NCI-H1930 (cell line): ENCODE data around the gene DENND2C.

ENCODE experiments used
- DNase-seq, 2 experiments: peaks; one replicate each; lab custom pipeline; 2025; lab: John Stamatoyannopoulos, UW

Gene DENND2C

GRCh38 chr1:114547076-114547475, 122.8 kb downstream of the DENND2C start:
- no peak for DNase-seq

- no peak for DNase-seq
Measured at GRCh38 chr1:114545796-114546195, 124.1 kb downstream of the DENND2C start.

GRCh38 chr1:114545315-114545714, 124.5 kb downstream of the DENND2C start:
- no peak for DNase-seq

- no peak for DNase-seq
Measured at GRCh38 chr1:114540821-114541220, 129.0 kb downstream of the DENND2C start.

GRCh38 chr1:114540272-114540671, 129.6 kb downstream of the DENND2C start:
- DNase-seq: no peak

- no peak for DNase-seq
Measured at GRCh38 chr1:114536043-114536442, 133.8 kb downstream of the DENND2C start.

GRCh38 chr1:114535401-114535800, 134.4 kb downstream of the DENND2C start:
- no peak for DNase-seq
